Astrocyte of the spinal cord (primary cell): ENCODE results near the gene FN1.

Source experiments
- DNase-seq: peaks from one replicate; pipeline ENCODE4 v3.0.0; 2011; ENCODE audit warnings: low read depth, low spot score
- H3K4me3 ChIP-seq: 2 replicates; pipeline ENCODE4 v1.5.1; 2011; ENCODE audit warnings: low read depth, mild to moderate bottlenecking, low read length, moderate library complexity
- in situ Hi-C: cut with HindIII; loops from 2 replicates; pipeline ENCODE4 v1.10.0; 2017; ENCODE audit warnings: low sequenced_read_pairs
- TF ChIP-seq, protein P1 (sequence below): IDR thresholded peaks from 2 replicates; pipeline ENCODE4 v1.5.1; 2012; ENCODE audit warnings: low read depth, mild to moderate bottlenecking, low read length, inconsistent platforms

Gene FN1

DNA sequence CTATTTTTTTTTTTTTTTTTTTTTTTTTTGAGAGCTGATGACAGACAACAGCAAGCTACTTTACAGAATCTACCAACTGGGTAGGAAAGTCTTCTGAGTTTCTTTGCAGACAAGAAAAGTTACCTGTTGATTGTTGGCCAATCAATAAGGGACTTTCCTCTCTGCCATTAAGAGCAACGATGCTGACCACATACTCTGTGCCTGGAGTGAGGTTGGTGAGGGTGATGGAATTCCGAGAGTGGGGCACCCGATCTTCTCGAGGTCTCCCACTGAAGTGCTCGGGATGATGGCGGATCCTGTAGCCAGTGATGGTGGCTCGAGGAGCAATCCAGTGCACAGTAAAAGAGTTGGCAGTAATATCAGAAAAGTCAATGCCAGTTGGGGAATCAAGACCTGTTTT, 49.3 kb downstream of the FN1 start:
- no peak for DNase-seq
- in situ Hi-C loops, result no loop called here
- no peak overlapping the region for H3K4me3 ChIP-seq
- TF ChIP-seq, protein P1, sequence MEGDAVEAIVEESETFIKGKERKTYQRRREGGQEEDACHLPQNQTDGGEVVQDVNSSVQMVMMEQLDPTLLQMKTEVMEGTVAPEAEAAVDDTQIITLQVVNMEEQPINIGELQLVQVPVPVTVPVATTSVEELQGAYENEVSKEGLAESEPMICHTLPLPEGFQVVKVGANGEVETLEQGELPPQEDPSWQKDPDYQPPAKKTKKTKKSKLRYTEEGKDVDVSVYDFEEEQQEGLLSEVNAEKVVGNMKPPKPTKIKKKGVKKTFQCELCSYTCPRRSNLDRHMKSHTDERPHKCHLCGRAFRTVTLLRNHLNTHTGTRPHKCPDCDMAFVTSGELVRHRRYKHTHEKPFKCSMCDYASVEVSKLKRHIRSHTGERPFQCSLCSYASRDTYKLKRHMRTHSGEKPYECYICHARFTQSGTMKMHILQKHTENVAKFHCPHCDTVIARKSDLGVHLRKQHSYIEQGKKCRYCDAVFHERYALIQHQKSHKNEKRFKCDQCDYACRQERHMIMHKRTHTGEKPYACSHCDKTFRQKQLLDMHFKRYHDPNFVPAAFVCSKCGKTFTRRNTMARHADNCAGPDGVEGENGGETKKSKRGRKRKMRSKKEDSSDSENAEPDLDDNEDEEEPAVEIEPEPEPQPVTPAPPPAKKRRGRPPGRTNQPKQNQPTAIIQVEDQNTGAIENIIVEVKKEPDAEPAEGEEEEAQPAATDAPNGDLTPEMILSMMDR, result no peak

DNA sequence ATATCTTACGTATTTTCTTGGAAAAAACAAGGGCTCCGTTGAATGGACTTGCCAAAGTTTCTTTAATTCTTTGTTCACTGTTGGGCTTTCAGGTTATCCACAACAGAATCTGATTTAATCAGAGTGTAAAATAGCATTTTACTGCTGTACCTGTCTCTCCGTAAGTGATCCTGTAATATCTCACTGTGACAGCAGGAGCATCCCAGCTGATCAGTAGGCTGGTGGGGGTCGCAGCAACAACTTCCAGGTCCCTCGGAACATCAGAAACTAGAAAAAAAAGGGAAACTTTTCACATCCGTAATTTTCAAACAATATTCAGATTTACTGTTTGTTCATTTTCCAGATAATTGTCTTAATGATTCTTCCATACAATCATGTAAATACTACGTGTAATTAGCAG, 51.2 kb downstream of the FN1 start:
- H3K4me3 ChIP-seq, result no peak overlapping the region
- no peak for DNase-seq
- TF ChIP-seq, protein P1, result no peak
- in situ Hi-C loops, result no loop called here

DNA sequence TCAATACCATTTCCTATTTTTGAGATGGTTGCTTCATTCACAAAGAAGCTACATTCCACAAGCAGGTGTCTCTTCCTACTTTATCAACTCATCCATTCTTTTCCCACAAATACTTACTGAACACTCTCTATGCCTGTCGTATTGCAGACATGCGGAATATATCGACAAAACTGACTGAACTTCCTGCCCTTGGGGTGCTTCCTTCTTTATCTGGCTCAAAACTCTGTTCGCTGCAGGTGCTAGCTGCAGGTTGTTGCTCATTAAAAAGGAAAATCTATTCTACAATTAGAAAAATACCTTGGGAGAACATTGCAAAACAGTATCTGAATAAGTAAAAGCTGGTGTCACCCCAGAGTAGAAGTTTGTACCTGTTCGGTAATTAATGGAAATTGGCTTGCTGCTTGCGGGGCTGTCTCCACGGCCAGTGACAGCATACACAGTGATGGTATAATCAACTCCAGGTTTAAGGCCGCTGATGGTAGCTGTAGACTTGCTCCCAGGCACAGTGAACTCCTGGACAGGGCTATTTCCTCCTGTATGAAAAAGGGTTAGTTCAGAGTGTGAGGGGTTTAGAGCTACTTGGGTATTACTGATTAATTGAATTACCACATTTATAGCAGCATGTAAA, 52.1 kb downstream of the FN1 start:
- no peak for DNase-seq
- TF ChIP-seq, protein P1, result no peak
- in situ Hi-C loops, result no loop called here
- H3K4me3 ChIP-seq, result no peak overlapping the region

DNA sequence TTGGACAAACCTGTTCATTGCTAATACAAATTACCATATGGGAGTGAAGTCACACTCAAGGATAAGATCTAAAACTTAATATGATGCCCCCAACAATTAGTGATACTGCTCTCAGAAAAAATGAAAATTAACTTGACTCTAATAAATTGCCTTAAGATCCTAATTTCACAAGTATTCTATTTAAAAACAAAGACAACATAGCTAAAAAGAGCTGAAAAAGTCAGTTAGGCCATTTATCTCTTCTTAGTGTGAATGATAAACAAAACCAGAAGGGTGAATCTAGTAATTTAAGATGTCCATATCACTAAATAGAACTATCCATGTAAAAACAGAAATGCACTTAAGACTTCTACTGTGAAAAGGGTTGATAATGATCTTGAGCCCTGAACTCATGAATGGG, 53.4 kb downstream of the FN1 start:
- TF ChIP-seq, protein P1, result no peak
- in situ Hi-C loops, result no loop called here
- DNase-seq, result no peak
- no peak overlapping the region for H3K4me3 ChIP-seq

DNA sequence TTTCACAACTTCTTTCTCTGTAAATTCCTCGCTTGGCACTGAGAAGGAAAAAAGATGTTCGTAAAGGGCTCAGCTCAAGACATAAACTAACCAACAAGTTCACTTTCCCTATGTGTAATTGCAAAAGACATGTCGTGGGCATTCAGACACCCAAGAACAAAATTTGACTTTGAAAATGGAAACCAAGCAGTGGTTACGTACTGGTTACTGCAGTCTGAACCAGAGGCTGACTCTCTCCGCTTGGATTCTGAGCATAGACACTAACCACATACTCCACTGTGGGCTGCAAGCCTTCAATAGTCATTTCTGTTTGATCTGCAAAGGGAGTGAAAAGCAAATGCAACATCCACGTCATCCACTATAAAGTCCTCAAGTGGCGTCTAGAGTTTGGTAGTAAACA, 53.9 kb downstream of the FN1 start:
- H3K4me3 ChIP-seq, result no peak overlapping the region
- TF ChIP-seq, protein P1, result no peak
- in situ Hi-C loops, result no loop called here
- DNase-seq, result no peak

DNA sequence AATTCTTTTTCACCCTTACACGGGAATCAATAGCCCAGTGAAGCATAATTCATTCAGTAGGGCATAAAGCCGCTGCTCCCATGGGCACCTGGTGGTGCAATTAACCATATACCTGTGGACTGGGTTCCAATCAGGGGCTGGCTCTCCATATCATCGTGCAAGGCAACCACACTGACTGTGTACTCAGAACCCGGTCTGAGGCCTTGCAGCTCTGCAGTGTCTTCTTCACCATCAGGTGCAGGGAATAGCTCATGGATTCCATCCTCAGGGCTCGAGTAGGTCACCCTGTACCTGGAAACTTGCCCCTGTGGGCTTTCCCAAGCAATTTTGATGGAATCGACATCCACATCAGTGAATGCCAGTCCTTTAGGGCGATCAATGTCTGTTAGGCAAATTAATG, 55.2 kb downstream of the FN1 start:
- TF ChIP-seq, protein P1, result no peak

DNA sequence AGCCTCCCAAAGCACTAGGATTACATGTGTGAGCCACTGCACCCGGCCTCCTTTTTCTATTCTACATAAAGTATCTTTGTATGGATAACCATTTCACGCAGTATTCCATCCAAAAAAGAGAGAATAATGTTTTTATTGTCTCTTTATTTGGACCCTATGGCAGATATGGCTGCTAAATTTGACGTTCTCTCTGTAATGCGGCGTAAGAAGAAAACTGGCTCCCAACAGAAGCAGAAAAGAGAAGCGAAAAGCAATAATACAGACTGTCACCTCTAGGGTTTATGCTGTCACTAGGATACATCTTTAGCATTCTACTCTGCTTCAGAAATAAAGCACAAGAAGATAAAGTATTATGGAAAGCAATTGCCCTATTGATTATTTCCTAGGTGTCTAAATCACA, 55.9 kb downstream of the FN1 start:
- DNase-seq, result no peak
- in situ Hi-C loops, result no loop called here
- TF ChIP-seq, protein P1, result no peak
- H3K4me3 ChIP-seq, result no peak overlapping the region

More for the DNA sequence above, 55.2 kb downstream of the FN1 start:
- DNase-seq, result no peak
- in situ Hi-C loops, result no loop called here
- no peak overlapping the region for H3K4me3 ChIP-seq
